Activated T-helper 1 cell treated with anti-CD3 and anti-CD28 coated beads, Interleukin-12 subunit alpha, Interleukin-12 subunit beta, Interleukin-2, Interleukin-4 antibody, amounts not matched to agents 30 ng/mL and 10 ng/mL and 1 ng/mL, durations not matched to agents 14 hours and 24 hours and 36 hours (primary cell): ENCODE results near the gene CCDC57. TPM values are rescaled to one million over a fixed set of nuclear protein-coding genes. Genes with fewer than 3 reads are reported as not detected.
A peak's percentile ranks its signal among the peaks of the same experiment; 100 is the strongest.

ENCODE experiments used
- DNase-seq: peaks from one replicate; pipeline ENCODE4 v3.0.0; 2021; ENCODE audit warnings: low spot score
- H3K27ac Mint-ChIP-seq: one replicate; pipeline ENCODE4 v1.8.0; 2021; ENCODE audit warnings: mild to moderate bottlenecking, mixed read lengths
- H3K27me3 Mint-ChIP-seq: one replicate; pipeline ENCODE4 v1.8.0; 2022; ENCODE audit warnings: mild to moderate bottlenecking, moderate library complexity, mixed read lengths; ENCODE audit not compliant: insufficient read depth
- H3K36me3 Mint-ChIP-seq: one replicate; pipeline ENCODE4 v1.8.0; 2021; ENCODE audit warnings: low read depth, mixed read lengths
- H3K4me1 Mint-ChIP-seq: one replicate; pipeline ENCODE4 v1.8.0; 2021; ENCODE audit warnings: low read depth, mixed read lengths
- H3K4me3 Mint-ChIP-seq: one replicate; pipeline ENCODE4 v1.8.0; 2021; ENCODE audit warnings: mild to moderate bottlenecking, moderate library complexity, mixed read lengths
- H3K9me3 Mint-ChIP-seq: one replicate; pipeline ENCODE4 v1.8.0; 2021; ENCODE audit warnings: mixed read lengths
- intact Hi-C: fragments of 100-400 bp; cut with micrococcal nuclease; formaldehyde crosslinking; loops from one replicate; pipeline ENCODE4 v1.15.1; 2024
- total RNA-seq: library from RNA; stranded (reverse); gene quantifications from 2 replicates; pipeline ENCODE4 v1.2.3, GENCODE V29; 2022

CCDC57 gene
- total RNA-seq, 1 donor from 2014 or later, result 60.8 TPM

DNA sequence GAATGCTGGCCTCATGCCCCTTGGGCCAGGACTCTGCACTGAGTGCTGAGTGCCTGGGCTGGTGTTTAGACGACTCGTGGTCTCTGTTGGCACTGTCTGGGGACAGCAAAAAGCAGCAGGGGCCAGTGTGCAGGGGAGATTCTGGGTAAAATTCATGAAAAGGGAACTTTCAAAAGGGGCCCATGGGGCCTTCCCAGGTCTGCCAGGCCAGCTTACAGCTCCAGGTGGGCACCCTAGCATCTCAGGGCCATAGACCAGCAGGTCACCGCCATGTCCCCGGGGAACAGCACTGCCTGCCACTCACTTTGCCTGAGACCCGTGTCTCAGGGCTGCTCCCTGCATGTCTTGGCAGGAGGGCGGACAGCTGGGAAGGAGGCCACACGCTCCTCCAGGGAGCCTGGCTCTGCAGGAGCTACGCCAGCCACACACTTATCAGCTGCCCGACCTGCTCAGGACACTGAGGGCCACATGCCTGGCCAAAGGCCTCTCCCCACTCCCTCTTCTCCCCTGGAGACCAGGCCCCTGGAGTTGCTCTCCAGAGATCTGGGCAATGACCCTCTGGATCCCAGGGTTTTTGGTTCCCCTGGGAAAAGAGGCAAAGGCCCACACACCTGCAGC, 105.8 kb downstream of the CCDC57 start:
- DNase-seq, result no peak
- H3K36me3 Mint-ChIP-seq, result peaks cover 2% of the 10 kb centered on the region
- H3K27ac Mint-ChIP-seq, result peak overlapping the region; percentile 96
- peaks cover 11% of the 10 kb centered on the region for H3K4me1 Mint-ChIP-seq
- intact Hi-C loops, result loop anchor here (1.0 to 2.0 kb wide), 3 partner anchors 8 to 48 kb away; partner anchors contain the start of gene FASN
- H3K27me3 Mint-ChIP-seq, result no peaks in the 10 kb centered on the region
- peak overlapping the region; percentile 88 for H3K4me3 Mint-ChIP-seq
- no peaks in the 10 kb centered on the region for H3K9me3 Mint-ChIP-seq

GRCh38 chr17:82105882-82106687, 106.6 kb downstream of the CCDC57 start:
- Mint-ChIP-seq H3K4me1 (peaks cover 11% of the 10 kb centered on the region), H3K27ac (peak overlapping the region; percentile 96), H3K4me3 (peak overlapping the region; percentile 88), H3K9me3 (no peaks in the 10 kb centered on the region), H3K36me3 (peaks cover 4% of the 10 kb centered on the region), H3K27me3 (no peaks in the 10 kb centered on the region)
- DNase-seq, result peak; percentile 54
- intact Hi-C loops, result loop anchor here (1.0 to 2.0 kb wide), 3 partner anchors 8 to 48 kb away; partner anchors contain the start of gene FASN

- no peaks in the 10 kb centered on the region for H3K9me3 Mint-ChIP-seq
These were observed 107.2 kb downstream of the CCDC57 start for GRCh38 chr17:82105417-82105881.

GRCh38 chr17:82104797-82105416, 107.7 kb downstream of the CCDC57 start:
- peak overlapping the region; percentile 34 for H3K27ac Mint-ChIP-seq
- H3K36me3 Mint-ChIP-seq, result peaks cover 4% of the 10 kb centered on the region
- no peaks in the 10 kb centered on the region for H3K27me3 Mint-ChIP-seq
- H3K9me3 Mint-ChIP-seq, result no peaks in the 10 kb centered on the region
- DNase-seq, result no peak
- intact Hi-C loops, result no loop called here
- peaks cover 11% of the 10 kb centered on the region for H3K4me1 Mint-ChIP-seq
- H3K4me3 Mint-ChIP-seq, result peak overlapping the region; percentile 88

More at GRCh38 chr17:82105417-82105881, 107.2 kb downstream of the CCDC57 start:
- Mint-ChIP-seq H3K36me3 (peaks cover 4% of the 10 kb centered on the region), H3K4me3 (peak overlapping the region; percentile 88), H3K4me1 (peaks cover 11% of the 10 kb centered on the region), H3K27ac (peak overlapping the region; percentile 96), H3K27me3 (no peaks in the 10 kb centered on the region)
- DNase-seq, result no peak
- intact Hi-C loops, result no loop called here

GRCh38 chr17:82103553-82104451, 108.8 kb downstream of the CCDC57 start:
- H3K27me3 Mint-ChIP-seq, result no peaks in the 10 kb centered on the region
- intact Hi-C loops, result no loop called here
- no peak overlapping the region for H3K27ac Mint-ChIP-seq
- no peak for DNase-seq
- peak overlapping the region; percentile 11 for H3K4me3 Mint-ChIP-seq
- peaks cover 11% of the 10 kb centered on the region for H3K4me1 Mint-ChIP-seq
- peaks cover 4% of the 10 kb centered on the region for H3K36me3 Mint-ChIP-seq
- H3K9me3 Mint-ChIP-seq, result no peaks in the 10 kb centered on the region

- no peak for DNase-seq
- no peak overlapping the region for H3K4me3 Mint-ChIP-seq
- peaks cover 11% of the 10 kb centered on the region for H3K4me1 Mint-ChIP-seq
- peak overlapping the region; percentile 44 for H3K27ac Mint-ChIP-seq
- intact Hi-C loops, result no loop called here
- no peaks in the 10 kb centered on the region for H3K27me3 Mint-ChIP-seq
- peaks cover 4% of the 10 kb centered on the region for H3K36me3 Mint-ChIP-seq
- no peaks in the 10 kb centered on the region for H3K9me3 Mint-ChIP-seq
These were observed 110.6 kb downstream of the CCDC57 start for GRCh38 chr17:82101767-82102679.

DNA sequence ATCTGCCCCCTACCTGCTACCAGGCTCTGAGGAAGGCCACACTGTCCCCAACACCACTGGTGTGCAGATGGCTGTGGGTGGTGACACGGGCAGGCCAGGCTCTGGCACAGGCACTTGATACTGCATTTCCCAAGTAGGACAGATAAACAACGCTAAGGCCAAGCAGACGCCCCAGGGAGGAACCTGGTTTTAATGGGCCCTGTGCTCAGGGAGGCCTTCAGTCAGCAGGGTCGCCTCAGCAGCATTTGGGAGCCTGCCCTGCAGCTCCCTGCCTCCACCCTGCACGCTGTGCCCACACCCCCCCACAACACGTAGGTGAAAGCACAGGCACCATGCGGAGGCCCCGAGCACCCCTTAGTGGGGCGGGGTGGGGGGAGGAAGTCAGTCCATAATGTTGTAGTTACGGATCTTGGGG, 111.3 kb downstream of the CCDC57 start:
- H3K9me3 Mint-ChIP-seq, result no peaks in the 10 kb centered on the region
- DNase-seq, result no peak
- H3K4me1 Mint-ChIP-seq, result peaks cover 5% of the 10 kb centered on the region
- H3K27ac Mint-ChIP-seq, result peak overlapping the region; percentile 82
- intact Hi-C loops, result no loop called here
- H3K27me3 Mint-ChIP-seq, result no peaks in the 10 kb centered on the region
- peaks cover 4% of the 10 kb centered on the region for H3K36me3 Mint-ChIP-seq
- peak overlapping the region; percentile 47 for H3K4me3 Mint-ChIP-seq

DNA sequence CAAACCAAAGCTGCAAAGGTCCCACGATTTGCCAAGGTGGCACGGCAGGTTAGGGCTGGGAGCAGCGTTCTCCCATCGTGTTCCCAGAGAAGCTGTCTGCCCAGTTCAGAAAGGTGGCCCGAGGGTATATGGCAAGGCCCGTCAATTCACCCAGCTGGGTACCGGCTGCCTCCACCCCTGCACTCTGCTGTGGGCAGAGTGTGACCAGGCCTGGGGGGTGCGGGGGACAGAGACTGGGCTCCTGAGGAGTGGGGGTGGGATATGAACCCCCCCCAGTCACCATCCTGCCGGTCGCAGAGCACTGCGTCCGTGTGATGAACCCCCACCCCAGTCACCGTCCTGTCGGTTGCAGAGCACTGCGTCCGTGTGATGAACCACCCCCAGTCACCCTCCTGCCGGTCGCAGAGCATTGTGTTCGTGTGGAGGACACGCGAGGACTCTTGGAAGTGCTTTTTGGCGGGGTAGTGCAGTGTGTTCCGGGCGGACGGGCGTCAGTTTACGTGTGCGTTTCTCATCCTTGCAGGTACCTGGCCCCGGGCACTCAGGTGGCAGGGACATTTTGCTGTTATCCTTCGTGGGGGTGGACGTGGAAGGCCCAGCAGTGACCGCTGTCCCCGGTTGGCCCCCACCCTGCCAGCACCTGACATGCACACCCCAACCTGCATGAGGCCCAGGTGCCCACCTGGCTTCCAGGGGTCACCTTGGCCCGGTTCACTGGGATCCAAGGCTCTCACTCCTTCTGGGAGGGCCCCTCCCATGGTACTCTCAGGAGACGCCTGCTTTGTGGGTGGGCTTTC, 111.9 kb downstream of the CCDC57 start:
- no peaks in the 10 kb centered on the region for H3K9me3 Mint-ChIP-seq
- no peak for DNase-seq
- peak overlapping the region; percentile 86 for H3K4me3 Mint-ChIP-seq
- intact Hi-C loops, result no loop called here
- H3K27me3 Mint-ChIP-seq, result no peaks in the 10 kb centered on the region
- peak overlapping the region; percentile 82 for H3K27ac Mint-ChIP-seq
- no peaks in the 10 kb centered on the region for H3K4me1 Mint-ChIP-seq
- H3K36me3 Mint-ChIP-seq, result peaks cover 7% of the 10 kb centered on the region

- Mint-ChIP-seq H3K9me3 (no peaks in the 10 kb centered on the region), H3K27ac (peak overlapping the region; percentile 85), H3K36me3 (peaks cover 7% of the 10 kb centered on the region), H3K4me3 (peak overlapping the region; percentile 86), H3K4me1 (no peaks in the 10 kb centered on the region), H3K27me3 (no peaks in the 10 kb centered on the region)
- no peak for DNase-seq
- intact Hi-C loops, result loop anchor here (1.0 to 5.0 kb wide), 8 partner anchors 7 to 266 kb away; partner anchors contain the start of genes ALYREF, ANAPC11, DCXR and GPS1
These were observed 113.5 kb downstream of the CCDC57 start for GRCh38 chr17:82098939-82099763.

- H3K9me3 Mint-ChIP-seq, result no peaks in the 10 kb centered on the region
- H3K4me1 Mint-ChIP-seq, result no peaks in the 10 kb centered on the region
- peak; percentile 92 for DNase-seq
- H3K27ac Mint-ChIP-seq, result peak within 1 kb of the TSS; percentile 72
- peaks cover 10% of the 10 kb centered on the region for H3K36me3 Mint-ChIP-seq
- no peaks in the 10 kb centered on the region for H3K27me3 Mint-ChIP-seq
- H3K4me3 Mint-ChIP-seq, result peak within 1 kb of the TSS; percentile 82
- intact Hi-C loops, result loop anchor here (1.0 to 5.0 kb wide), 8 partner anchors 8 to 265 kb away; partner anchors contain the start of genes ALYREF, ANAPC11, DCXR and GPS1
These were observed 114.3 kb downstream of the CCDC57 start, which contains the start of gene FASN for GRCh38 chr17:82098169-82098938. FASN (minus strand) TSS chr17:82098236; CDS start chr17:82096445, 1,791 bp downstream.
